ENCODE results near the gene CEP164.
"Not testable (repeated sequence)": the region's sequence is repeated elsewhere in the genome, so short reads cannot be mapped to it uniquely, and the experiment has no call there.

The CEP164 gene

GRCh38 chr11:117303646-117304315, 23.9 kb upstream of the CEP164 start:
- no peak for DNase-seq (ENCODE audit: low read depth, low spot score)

- no peak for DNase-seq (ENCODE audit: low read depth, low spot score)
Measured at GRCh38 chr11:117305145-117305544, 22.5 kb upstream of the CEP164 start.

GRCh38 chr11:117309310-117309709, 18.3 kb upstream of the CEP164 start:
- no peak for DNase-seq (ENCODE audit: low read depth, low spot score)

GRCh38 chr11:117313091-117313490, 14.6 kb upstream of the CEP164 start:
- no peak for DNase-seq (ENCODE audit: low read depth, low spot score)

GRCh38 chr11:117313828-117314768, 13.6 kb upstream of the CEP164 start:
- no peak for DNase-seq (ENCODE audit: low read depth, low spot score)

GRCh38 chr11:117314840-117315239, 12.8 kb upstream of the CEP164 start:
- DNase-seq (ENCODE audit: low read depth, low spot score), result no peak

- DNase-seq (ENCODE audit: low read depth, low spot score), result no peak
Measured at GRCh38 chr11:117315285-117316196, 12.1 kb upstream of the CEP164 start.

- DNase-seq (ENCODE audit: low read depth, low spot score), result peak; percentile 63
Measured at GRCh38 chr11:117316197-117316961, 11.3 kb upstream of the CEP164 start, which contains the start of gene BACE1. Gene BACE1, minus strand, starts transcription at chr11:117316256. Its CDS starts 461 bp downstream, at chr11:117315795.

GRCh38 chr11:117318738-117319137, 8.9 kb upstream of the CEP164 start:
- DNase-seq (ENCODE audit: low read depth, low spot score), result no peak

- no peak for DNase-seq (ENCODE audit: low read depth, low spot score)
Measured at GRCh38 chr11:117319214-117319840, 8.3 kb upstream of the CEP164 start.

GRCh38 chr11:117327255-117327566, 443 bp upstream of the CEP164 start:
- DNase-seq (ENCODE audit: low read depth, low spot score), result not testable (repeated sequence)

GRCh38 chr11:117328375-117329010, 839 bp downstream of the CEP164 start:
- no peak for DNase-seq (ENCODE audit: low read depth, low spot score)

- no peak for DNase-seq (ENCODE audit: low read depth, low spot score)
Measured at GRCh38 chr11:117332843-117333242, 5.2 kb downstream of the CEP164 start.

- DNase-seq (ENCODE audit: low read depth, low spot score), result no peak
Measured at GRCh38 chr11:117333917-117334316, 6.3 kb downstream of the CEP164 start.

GRCh38 chr11:117334896-117335295, 7.2 kb downstream of the CEP164 start:
- DNase-seq (ENCODE audit: low read depth, low spot score), result no peak

- DNase-seq (ENCODE audit: low read depth, low spot score), result no peak
Measured at GRCh38 chr11:117335399-117335798, 7.7 kb downstream of the CEP164 start.

- DNase-seq (ENCODE audit: low read depth, low spot score), result no peak
Measured at GRCh38 chr11:117337076-117337475, 9.4 kb downstream of the CEP164 start.

- no peak for DNase-seq (ENCODE audit: low read depth, low spot score)
Measured at GRCh38 chr11:117345039-117345438, 17.4 kb downstream of the CEP164 start.

- no peak for DNase-seq (ENCODE audit: low read depth, low spot score)
Measured at GRCh38 chr11:117354550-117354949, 26.9 kb downstream of the CEP164 start.
